ENCODE measurements around the gene REV1. TPM values are rescaled to one million over a fixed set of nuclear protein-coding genes. Genes with fewer than 3 reads are reported as not detected.
"Not testable (repeated sequence)": the region's sequence is repeated elsewhere in the genome, so short reads cannot be mapped to it uniquely, and the experiment has no call there.

The REV1 gene
- total RNA-seq, 1 experiment from 2014 or later, result 39.6 TPM

DNA sequence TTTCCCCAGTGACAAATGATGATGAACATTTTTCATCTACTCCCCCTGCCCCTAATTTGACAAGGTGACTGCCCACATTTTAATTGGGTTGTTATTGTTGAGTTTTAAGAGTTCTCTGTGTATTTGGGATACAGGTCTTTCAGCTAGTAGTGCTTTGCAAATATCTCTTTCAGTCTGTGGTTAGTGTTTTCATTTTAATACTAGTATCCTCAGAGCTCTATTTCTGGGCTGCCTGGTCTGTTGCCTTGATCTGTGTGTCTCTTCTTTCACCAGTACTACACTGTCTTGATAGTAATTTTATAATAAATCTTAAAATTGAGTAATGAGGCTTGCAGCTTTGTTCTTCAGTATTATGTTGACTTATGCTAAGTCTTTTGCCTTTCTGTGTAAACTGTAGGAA is 133.0 kb downstream of the REV1 start:
- Mint-ChIP-seq H3K4me1 (ENCODE audit: low read depth, unreplicated experiment) (no peaks in the 10 kb centered on the region), H3K4me3 (ENCODE audit: unreplicated experiment) (no peak overlapping the region), H3K9me3 (ENCODE audit: unreplicated experiment) (no peaks in the 10 kb centered on the region), H3K27ac (ENCODE audit: unreplicated experiment) (no peak overlapping the region), H3K27me3 (ENCODE audit: insufficient read depth, unreplicated experiment) (no peaks in the 10 kb centered on the region), H3K36me3 (ENCODE audit: insufficient read depth, unreplicated experiment) (peaks cover 12% of the 10 kb centered on the region)
- H3K9me3 ChIP-seq, result no peaks in the 10 kb centered on the region
- ChIA-PET POLR2A (interaction anchor here (0.7 kb wide), 1 partner anchor 19 kb away, joined by 3 read pairs; no protein-coding TSS in a partner anchor), CTCF (no interaction called here)
- H3K36me3 ChIP-seq (ENCODE audit: control insufficient read depth, insufficient read depth, low read length), result no peaks in the 10 kb centered on the region
- H3K27me3 ChIP-seq (replicated peaks; ENCODE audit: control insufficient read depth, insufficient read depth, low read length), result no peaks in the 10 kb centered on the region
- TF ChIP-seq CTCF (IDR thresholded peaks at IDR 0.05; ENCODE audit: insufficient read depth in 1 of 2, low read depth in 1 of 2, low read length in 1 of 2, severe bottlenecking in 1 of 2, unreplicated experiment in 1 of 2), result no peak
- H3K4me1 ChIP-seq, result no peaks in the 10 kb centered on the region
- no peak overlapping the region for H3K4me3 ChIP-seq (ENCODE audit: low read depth, low read length)
- BruUV-seq (replicated peaks), result no TSS peak
- DNase-seq, result no peak
- intact Hi-C loops (cut with micrococcal nuclease; ENCODE audit: unreplicated experiment), result no loop called here

DNA sequence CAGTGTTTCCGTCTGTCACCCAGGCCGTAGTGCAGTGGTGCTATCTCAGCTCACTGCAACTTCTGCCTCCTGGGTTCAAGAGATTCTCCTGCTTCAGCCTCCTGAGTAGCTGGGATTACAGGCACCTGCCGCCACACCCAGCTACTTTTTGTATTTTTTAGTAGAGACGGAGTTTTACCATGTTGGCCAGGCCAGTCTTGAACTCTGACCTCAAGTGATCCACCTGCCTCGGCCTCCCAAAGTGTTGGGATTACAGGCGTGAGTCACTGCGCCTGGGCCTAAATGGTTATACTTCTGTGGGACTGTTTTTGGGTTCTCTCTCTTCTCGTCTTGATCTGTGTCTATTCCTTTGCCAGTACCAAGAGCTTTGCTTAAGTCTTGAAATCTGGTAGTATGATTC is 135.0 kb downstream of the REV1 start:
- CTCF ChIA-PET; POLR2A ChIA-PET; intact Hi-C loops (cut with micrococcal nuclease; ENCODE audit: unreplicated experiment); H3K36me3 ChIP-seq (ENCODE audit: control insufficient read depth, insufficient read depth, low read length); H3K4me1 Mint-ChIP-seq (ENCODE audit: low read depth, unreplicated experiment); H3K36me3 Mint-ChIP-seq (ENCODE audit: insufficient read depth, unreplicated experiment); BruUV-seq (replicated peaks); H3K27me3 ChIP-seq (replicated peaks; ENCODE audit: control insufficient read depth, insufficient read depth, low read length); H3K4me3 Mint-ChIP-seq (ENCODE audit: unreplicated experiment); H3K4me1 ChIP-seq; DNase-seq; H3K4me3 ChIP-seq (ENCODE audit: low read depth, low read length); H3K9me3 Mint-ChIP-seq (ENCODE audit: unreplicated experiment); H3K9me3 ChIP-seq; H3K27me3 Mint-ChIP-seq (ENCODE audit: insufficient read depth, unreplicated experiment): not testable (repeated sequence)
- H3K27ac Mint-ChIP-seq (ENCODE audit: unreplicated experiment), result peak overlapping the region; percentile 19

DNA sequence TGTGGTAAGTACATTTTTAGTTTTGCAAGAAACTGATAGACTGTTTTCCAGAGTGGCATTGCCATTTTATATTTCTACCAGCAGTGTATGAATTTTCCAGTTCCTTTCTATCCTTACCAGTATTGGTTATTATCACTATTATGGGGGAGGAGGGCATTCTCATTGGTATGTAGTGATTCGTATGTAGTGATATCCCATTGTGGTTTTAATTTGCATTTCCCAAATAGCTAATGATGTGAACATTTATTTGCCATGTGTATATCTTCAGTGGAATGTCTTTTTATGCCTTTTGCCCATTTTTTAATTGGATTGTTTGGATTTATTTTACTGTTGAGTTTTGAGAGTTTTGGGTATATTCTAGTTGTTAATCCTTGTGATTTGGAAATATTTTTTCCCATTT is 135.7 kb downstream of the REV1 start:
- no peak overlapping the region for H3K27ac Mint-ChIP-seq (ENCODE audit: unreplicated experiment)
- no peaks in the 10 kb centered on the region for H3K9me3 ChIP-seq
- no peak for DNase-seq
- BruUV-seq (replicated peaks), result no TSS peak
- no peaks in the 10 kb centered on the region for H3K36me3 Mint-ChIP-seq (ENCODE audit: insufficient read depth, unreplicated experiment)
- H3K4me3 ChIP-seq (ENCODE audit: low read depth, low read length), result no peak overlapping the region
- CTCF ChIA-PET, result no interaction called here
- H3K4me1 Mint-ChIP-seq (ENCODE audit: low read depth, unreplicated experiment), result peaks cover 12% of the 10 kb centered on the region
- no peaks in the 10 kb centered on the region for H3K36me3 ChIP-seq (ENCODE audit: control insufficient read depth, insufficient read depth, low read length)
- H3K27me3 ChIP-seq (replicated peaks; ENCODE audit: control insufficient read depth, insufficient read depth, low read length), result no peaks in the 10 kb centered on the region
- H3K4me1 ChIP-seq, result peaks cover 6% of the 10 kb centered on the region; the same call in 1 of the 2 replicates
- POLR2A ChIA-PET, result no interaction called here
- no peak for TF ChIP-seq CTCF (IDR thresholded peaks at IDR 0.05; ENCODE audit: insufficient read depth in 1 of 2, low read depth in 1 of 2, low read length in 1 of 2, severe bottlenecking in 1 of 2, unreplicated experiment in 1 of 2)
- H3K4me3 Mint-ChIP-seq (ENCODE audit: unreplicated experiment), result no peak overlapping the region
- H3K27me3 Mint-ChIP-seq (ENCODE audit: insufficient read depth, unreplicated experiment), result no peaks in the 10 kb centered on the region
- H3K9me3 Mint-ChIP-seq (ENCODE audit: unreplicated experiment), result no peaks in the 10 kb centered on the region
- intact Hi-C loops (cut with micrococcal nuclease; ENCODE audit: unreplicated experiment), result no loop called here

Other genes with a start within 250 kb of the REV1 start
- gene LYG2, start 234.4 kb downstream of the REV1 start, total RNA-seq (2022), result not detected in 2 replicates
- gene LYG1, start 188.8 kb downstream of the REV1 start, total RNA-seq (2022), result 0.67 and 0.93 TPM in 2 replicates
- gene TXNDC9, start 153.7 kb downstream of the REV1 start, total RNA-seq (2022), result 41.1 and 48.2 TPM in 2 replicates
- 71.5 and 79.5 TPM in 2 replicates for gene EIF5B, start 152.6 kb downstream of the REV1 start, total RNA-seq (2022)

Measured in Caco-2 (cell line).